Skin epidermis (tissue), 12 donors: ENCODE measurements around the gene FLYWCH1.

ENCODE experiments used
- H3K27ac ChIP-seq, 21 experiments: fragments of 200-600 bp; sonication (generic) in 11 of 21; one replicate each; pipeline ENCODE4 v1.5.0; 2020; ENCODE audit warnings: mild to moderate bottlenecking in 3 of 21, inconsistent platforms in 2 of 21, moderate library complexity in 2 of 21
- H3K4me3 ChIP-seq, 7 experiments: fragments of 200-600 bp; sonication (generic) in 2 of 7; one replicate each; pipeline ENCODE4 v1.5.0; 2020; ENCODE audit warnings: inconsistent platforms in 2 of 7, mild to moderate bottlenecking in 2 of 7, moderate library complexity in 1 of 7

Gene FLYWCH1

DNA sequence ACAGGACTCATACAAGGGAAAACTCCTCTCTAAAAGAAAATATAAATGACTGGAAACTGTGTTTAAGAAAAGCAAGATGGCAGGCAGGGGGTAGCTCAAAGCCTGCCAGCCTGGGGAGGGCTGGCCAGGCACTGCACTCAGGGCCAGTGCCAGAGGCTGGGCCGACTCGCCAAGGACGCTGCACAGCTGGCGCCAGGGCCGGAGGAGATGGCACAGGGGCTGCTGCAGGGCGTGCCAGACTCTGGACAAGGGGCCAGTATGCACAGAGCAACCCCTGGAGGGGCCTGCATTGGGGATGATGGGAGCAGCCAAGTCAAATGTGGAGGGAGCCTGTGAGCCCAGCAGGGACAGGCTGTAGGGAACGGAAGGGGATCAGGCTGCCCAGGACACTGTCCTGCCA lies 64.5 kb downstream of the FLYWCH1 start:
- Histone ChIP-seq H3K4me3 (no peak overlapping the region), H3K27ac (no peak overlapping the region)

- no peak overlapping the region for H3K27ac ChIP-seq
- H3K4me3 ChIP-seq = no peak overlapping the region
These were observed 64.9 kb downstream of the FLYWCH1 start for GRCh38 chr16:2976673-2977072.

DNA sequence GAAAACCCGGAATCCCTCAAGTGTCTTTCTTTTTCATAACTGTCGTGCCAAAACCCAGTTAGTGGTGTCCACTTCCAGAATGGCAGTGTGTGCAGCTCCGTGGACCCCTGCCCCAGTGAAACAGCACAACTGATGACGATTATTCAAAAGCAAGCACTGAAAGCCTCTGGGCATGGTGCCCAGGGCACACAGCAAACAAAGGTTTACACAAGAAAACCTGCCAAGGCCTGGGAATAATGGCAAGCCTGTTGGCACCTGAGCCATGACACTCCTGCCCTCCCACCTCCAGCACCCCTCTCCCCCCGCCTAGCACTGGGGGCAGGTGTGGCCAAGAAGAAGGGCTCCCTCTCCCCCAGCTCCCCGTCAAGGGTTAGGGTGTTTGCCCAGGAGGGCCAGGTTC lies 65.7 kb downstream of the FLYWCH1 start:
- no peak overlapping the region for H3K4me3 ChIP-seq
- no peak overlapping the region for H3K27ac ChIP-seq

DNA sequence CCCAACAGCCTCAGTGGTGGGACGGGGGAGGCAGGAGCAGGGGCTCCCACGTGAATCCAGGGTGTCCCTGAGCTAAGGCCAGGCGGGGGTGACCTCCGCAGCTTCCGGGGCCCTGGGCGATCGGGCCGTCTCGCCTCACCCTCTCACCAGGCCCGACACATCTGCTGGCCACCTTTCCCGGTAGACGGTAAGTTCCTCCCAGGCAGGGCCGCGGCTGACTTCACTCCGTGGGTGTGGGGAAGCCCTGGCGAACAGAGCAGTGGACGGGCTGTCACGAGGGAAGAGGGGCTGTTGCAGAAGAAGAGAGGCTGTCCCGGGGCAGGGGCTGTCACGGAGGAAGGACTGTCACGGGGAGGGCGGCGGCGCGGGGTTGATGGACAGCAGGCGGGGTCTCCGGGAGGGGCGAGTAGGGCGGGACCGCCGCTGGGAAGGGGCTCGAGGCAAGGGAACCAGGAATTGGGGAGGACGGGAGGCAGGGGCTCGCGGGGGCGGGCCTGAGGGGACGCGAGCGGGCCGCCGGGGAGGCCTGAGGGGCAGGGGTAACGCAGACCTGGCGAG lies 68.0 kb downstream of the FLYWCH1 start:
- Histone ChIP-seq H3K27ac (peak overlapping the region in 11 of 21 experiments; percentile 4 to 96 (median 91)), H3K4me3 (peak overlapping the region; percentile 67 to 80 (median 72))

GRCh38 chr16:2980227-2981176 lies 68.8 kb downstream of the FLYWCH1 start, which contains the start of gene PKMYT1:
TSS of gene PKMYT1 (minus strand) at chr16:2980446. CDS start at chr16:2979657, 789 bp downstream.
- H3K27ac ChIP-seq = peak within 1 kb of the TSS; percentile 44 to 96 (median 91)
- H3K4me3 ChIP-seq = peak within 1 kb of the TSS; percentile 67 to 80 (median 72)

DNA sequence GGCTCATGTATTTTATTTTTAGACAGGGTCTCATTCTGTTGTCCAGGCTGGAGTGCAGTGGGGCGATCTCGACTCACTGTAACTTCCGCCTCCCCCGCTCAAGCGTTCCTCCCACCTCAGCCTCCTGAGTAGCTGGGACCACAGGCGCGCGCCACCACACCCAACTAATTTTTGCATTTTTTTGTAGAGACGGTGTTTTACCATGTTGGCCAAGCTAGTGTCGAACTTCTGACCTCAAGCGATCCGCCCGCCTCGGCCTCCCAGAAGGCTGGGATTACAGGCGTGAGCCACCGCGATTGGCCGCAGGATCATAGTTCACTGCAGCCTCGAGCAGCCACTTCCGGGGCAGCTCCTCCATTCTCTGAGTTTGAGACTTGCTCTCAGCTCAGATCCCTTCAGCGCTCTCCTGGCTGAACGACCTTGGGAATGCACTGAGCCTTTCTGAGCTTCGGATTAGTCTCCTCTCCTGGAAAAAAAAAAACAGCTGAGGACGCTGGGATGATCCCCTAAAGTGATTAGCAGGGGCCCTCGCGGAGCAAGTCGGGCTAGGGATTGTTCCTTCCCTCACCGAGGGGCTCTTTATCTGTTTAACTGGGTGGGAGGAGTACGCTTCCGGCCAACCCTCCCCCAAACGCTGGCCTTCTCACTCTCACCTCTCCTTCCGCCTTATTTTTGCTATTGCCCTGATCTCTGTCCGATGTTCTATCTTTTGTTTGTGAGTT lies 69.6 kb downstream of the FLYWCH1 start:
- Histone ChIP-seq H3K4me3 (peak overlapping the region in 6 of 7 experiments; percentile 67 to 80 (median 72)), H3K27ac (peak overlapping the region in 8 of 21 experiments; percentile 88 to 96 (median 91))

GRCh38 chr16:2981899-2982250 lies 70.1 kb downstream of the FLYWCH1 start:
- H3K4me3 ChIP-seq = no peak overlapping the region
- no peak overlapping the region for H3K27ac ChIP-seq

GRCh38 chr16:2982402-2982801 lies 70.7 kb downstream of the FLYWCH1 start:
- Histone ChIP-seq H3K27ac (no peak overlapping the region), H3K4me3 (no peak overlapping the region)

GRCh38 chr16:2983706-2984136 lies 72.0 kb downstream of the FLYWCH1 start:
- H3K27ac ChIP-seq = peak overlapping the region in 1 of 21 experiments; percentile 39
- peak overlapping the region in 1 of 7 experiments; percentile 12 for H3K4me3 ChIP-seq

- no peak overlapping the region for H3K27ac ChIP-seq
These were observed 73.7 kb downstream of the FLYWCH1 start for GRCh38 chr16:2985462-2985861.

GRCh38 chr16:2985893-2986355 lies 74.2 kb downstream of the FLYWCH1 start:
- Histone ChIP-seq H3K4me3 (no peak overlapping the region), H3K27ac (no peak overlapping the region)

More at GRCh38 chr16:2985462-2985861, 73.7 kb downstream of the FLYWCH1 start:
- no peak overlapping the region for H3K4me3 ChIP-seq

GRCh38 chr16:2986623-2987188 lies 75.0 kb downstream of the FLYWCH1 start:
- Histone ChIP-seq H3K4me3 (no peak overlapping the region), H3K27ac (no peak overlapping the region)

GRCh38 chr16:2987286-2987685 lies 75.6 kb downstream of the FLYWCH1 start:
- no peak overlapping the region for H3K27ac ChIP-seq
- H3K4me3 ChIP-seq = no peak overlapping the region

DNA sequence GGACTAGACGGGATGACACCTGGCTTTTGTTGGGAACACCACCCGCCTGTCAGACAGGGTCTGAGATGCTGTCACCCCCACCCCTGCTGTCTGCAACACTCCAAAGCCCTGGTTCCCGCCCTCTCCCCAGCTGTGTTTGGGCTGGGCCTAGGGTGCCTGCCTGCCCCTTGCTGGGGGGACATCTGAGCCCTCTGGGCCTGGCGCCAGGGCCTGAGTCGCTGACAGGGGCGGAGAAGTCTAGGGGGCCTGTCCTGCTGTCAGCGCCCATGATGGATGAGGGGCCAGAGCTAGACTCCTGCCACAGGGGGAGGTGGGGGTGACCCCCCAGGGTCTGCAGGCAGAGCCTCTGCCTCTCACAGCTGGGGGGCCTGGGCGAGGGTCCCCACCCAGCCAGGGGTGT lies 76.1 kb downstream of the FLYWCH1 start:
- no peak overlapping the region for H3K4me3 ChIP-seq
- no peak overlapping the region for H3K27ac ChIP-seq

- no peak overlapping the region for H3K4me3 ChIP-seq
- H3K27ac ChIP-seq = no peak overlapping the region
These were observed 76.9 kb downstream of the FLYWCH1 start for GRCh38 chr16:2988590-2989099.

DNA sequence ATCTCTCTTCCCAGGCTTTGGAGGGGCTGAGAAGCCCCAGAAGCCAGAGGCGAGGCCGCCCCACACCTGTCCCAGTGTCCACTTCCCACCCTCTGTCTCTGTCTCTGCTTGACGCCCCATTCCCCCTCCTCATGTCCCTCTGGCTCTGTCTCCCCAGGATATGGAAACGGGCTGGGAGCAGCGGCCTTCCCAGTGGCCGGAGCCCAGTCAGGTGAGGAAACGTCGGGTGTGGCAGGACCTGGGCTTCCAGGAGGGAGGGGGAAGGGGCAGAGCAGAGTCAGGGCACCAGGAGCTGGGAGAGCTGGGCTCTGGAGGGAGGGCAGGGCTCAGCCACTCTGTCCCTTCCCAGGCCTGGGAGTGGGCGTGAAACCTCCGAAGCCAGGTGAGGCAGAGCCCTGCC lies 79.2 kb downstream of the FLYWCH1 start:
- Histone ChIP-seq H3K27ac (peak overlapping the region in 1 of 21 experiments; percentile 25), H3K4me3 (no peak overlapping the region)

DNA sequence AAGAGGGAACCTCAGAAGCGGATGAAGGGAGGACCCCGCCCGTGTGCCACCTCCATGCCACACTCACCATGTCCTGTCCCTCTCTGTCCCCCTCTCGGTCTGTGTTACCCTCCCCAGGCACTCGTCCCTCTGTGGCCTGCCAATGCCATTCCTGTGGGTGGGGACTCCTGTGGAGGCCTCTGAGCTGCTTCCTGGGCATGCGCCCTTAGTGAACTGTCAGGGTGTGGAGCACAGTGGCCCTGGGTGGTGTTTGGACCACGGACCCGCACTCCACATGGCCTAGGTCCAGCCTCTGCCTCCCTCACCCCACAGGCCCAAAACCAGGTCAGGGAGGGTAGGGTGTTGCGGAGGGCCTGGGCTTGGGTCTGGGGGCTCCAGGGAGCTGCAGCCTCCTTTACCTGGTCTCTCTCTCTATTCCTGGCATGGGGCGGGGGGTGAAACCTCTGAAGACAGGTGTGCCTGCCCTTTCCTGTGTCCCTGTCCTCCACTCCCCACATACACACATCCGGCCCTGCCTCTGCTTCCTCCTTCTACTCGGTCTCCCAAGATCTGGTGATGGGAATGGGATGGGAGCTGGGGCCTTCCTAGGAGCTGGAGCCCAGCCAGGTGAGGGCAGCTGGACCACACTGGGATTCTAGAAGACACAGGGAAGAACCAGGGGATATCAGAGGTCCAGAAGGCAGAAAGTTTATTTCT lies 80.0 kb downstream of the FLYWCH1 start:
- Histone ChIP-seq H3K27ac (peak overlapping the region in 6 of 21 experiments; percentile 7 to 72 (median 40)), H3K4me3 (no peak overlapping the region)

DNA sequence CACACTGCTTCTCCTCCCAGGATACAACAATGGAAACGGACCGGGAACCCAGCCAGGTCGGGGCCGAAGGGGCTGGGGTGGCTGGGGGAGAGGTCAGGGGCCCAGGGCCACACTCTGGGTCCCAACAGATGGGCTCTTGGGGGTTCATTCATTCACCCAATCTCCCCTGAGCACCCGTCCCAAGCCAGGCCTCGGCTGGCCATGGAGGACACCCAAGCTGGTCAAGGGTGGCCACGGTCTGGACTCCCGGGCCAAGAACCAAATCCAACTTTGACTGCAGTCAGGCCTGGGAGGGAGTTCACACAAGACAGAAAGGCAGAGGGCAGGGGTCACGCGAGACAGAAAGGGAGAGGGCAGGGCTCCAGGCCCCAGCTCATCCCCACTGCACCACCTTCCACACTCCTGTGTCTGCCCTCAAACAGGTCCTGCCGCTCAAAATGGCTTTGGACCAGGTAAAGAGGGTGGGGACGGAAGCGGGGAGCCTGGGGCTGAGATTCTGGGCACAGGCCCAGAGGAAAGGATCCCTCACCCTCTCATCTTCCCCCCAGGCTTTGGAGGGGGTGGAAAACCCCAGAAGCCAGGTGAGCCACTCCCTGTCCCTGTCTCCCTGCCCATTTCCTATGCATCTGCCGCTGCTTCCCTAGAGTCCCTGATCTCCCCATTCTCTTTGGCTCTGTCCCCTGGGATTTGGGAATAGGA lies 80.8 kb downstream of the FLYWCH1 start:
- no peak overlapping the region for H3K4me3 ChIP-seq

More for the DNA sequence above, 80.8 kb downstream of the FLYWCH1 start:
- peak overlapping the region in 8 of 21 experiments; percentile 7 to 72 (median 28) for H3K27ac ChIP-seq
